Right atrium auricular region (tissue), 2 donors: Measurements from ENCODE around the gene INSRR. TPM values are rescaled to one million over a fixed set of nuclear protein-coding genes. Genes with fewer than 3 reads are reported as not detected.

Experiments used
- DNase-seq: peaks from one replicate; pipeline ENCODE4 v3.0.0-alpha.2; 2019; ENCODE audit warnings: low spot score
- H3K27ac ChIP-seq, 2 donors: fragments of 200-600 bp; sonication (generic); 1 replicate in 1 of 2; 2 replicates in 1 of 2; pipeline ENCODE4 v1.5.1; 2016 to 2019
- H3K27me3 ChIP-seq, 2 donors: fragments of 200-600 bp; sonication (generic); one replicate each; pipeline versions ENCODE4 v1.5.1 to v1.6.0; 2017 to 2019
- H3K36me3 ChIP-seq: fragments of 200-600 bp; sonication (generic); one replicate; pipeline ENCODE4 v1.5.1; 2016
- H3K4me1 ChIP-seq, 2 donors: fragments of 200-600 bp; sonication (generic); one replicate each; pipeline versions ENCODE4 v1.5.1 to v1.6.0; 2017 to 2019
- H3K4me3 ChIP-seq, 2 donors: fragments of 200-600 bp; sonication (generic); 1 replicate in 1 of 2; 2 replicates in 1 of 2; pipeline ENCODE4 v1.5.1; 2017 to 2019; ENCODE audit warnings: mild to moderate bottlenecking in 1 of 2, moderate library complexity in 1 of 2
- H3K9me3 ChIP-seq, 2 donors: fragments of 200-600 bp; sonication (generic); one replicate each; pipeline ENCODE4 v1.5.1; 2019
- total RNA-seq, 2 donors: library from RNA; depleted of rRNA; stranded (reverse); fragments of >200 nt; gene quantifications; one replicate each; pipeline ENCODE4 v1.1.0, GENCODE V29; 2016
- TF ChIP-seq, protein P1 (sequence below), 2 donors: fragments of 200-600 bp; sonication (generic); IDR thresholded peaks; one replicate each; pipeline ENCODE4 v1.5.1; 2019; ENCODE audit warnings: antibody characterized with exemption in 2 of 2

INSRR gene
- total RNA-seq, 2 donors from 2014 or later = not detected

- no peak for DNase-seq
- Histone ChIP-seq H3K4me3 (no peak overlapping the region), H3K27me3 (no peaks in the 10 kb centered on the region), H3K36me3 (no peaks in the 10 kb centered on the region), H3K4me1 (peaks cover 0 to 23% of the 10 kb centered on the region in 2 donors), H3K9me3 (no peaks in the 10 kb centered on the region), H3K27ac (no peak overlapping the region)
- TF ChIP-seq, protein P1, sequence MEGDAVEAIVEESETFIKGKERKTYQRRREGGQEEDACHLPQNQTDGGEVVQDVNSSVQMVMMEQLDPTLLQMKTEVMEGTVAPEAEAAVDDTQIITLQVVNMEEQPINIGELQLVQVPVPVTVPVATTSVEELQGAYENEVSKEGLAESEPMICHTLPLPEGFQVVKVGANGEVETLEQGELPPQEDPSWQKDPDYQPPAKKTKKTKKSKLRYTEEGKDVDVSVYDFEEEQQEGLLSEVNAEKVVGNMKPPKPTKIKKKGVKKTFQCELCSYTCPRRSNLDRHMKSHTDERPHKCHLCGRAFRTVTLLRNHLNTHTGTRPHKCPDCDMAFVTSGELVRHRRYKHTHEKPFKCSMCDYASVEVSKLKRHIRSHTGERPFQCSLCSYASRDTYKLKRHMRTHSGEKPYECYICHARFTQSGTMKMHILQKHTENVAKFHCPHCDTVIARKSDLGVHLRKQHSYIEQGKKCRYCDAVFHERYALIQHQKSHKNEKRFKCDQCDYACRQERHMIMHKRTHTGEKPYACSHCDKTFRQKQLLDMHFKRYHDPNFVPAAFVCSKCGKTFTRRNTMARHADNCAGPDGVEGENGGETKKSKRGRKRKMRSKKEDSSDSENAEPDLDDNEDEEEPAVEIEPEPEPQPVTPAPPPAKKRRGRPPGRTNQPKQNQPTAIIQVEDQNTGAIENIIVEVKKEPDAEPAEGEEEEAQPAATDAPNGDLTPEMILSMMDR (IDR thresholded peaks at IDR 0.05) = no peak
Measured at GRCh38 chr1:156808186-156809030, 50.5 kb downstream of the INSRR start.

DNA sequence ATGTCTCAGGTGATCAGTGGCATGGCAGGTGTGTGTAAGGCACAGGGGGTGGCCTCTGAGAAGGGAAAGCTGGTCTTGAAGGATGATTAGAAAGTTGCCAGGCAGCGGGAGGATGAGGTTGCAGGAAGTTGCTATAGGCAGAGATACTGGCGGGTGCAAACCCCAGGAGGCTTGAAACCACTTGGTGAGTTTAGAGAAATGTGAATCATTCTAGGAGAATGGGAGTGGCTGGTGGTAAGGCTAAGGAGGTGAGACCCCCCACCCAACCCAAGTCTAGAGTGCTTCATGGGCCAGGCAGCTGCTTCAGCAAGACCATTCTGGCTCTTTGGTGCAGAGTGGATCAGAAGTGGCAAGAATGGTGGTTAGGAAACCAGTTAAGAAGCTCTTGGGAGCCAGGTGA lies 51.3 kb downstream of the INSRR start:
- peaks cover 0 to 21% of the 10 kb centered on the region in 2 donors for H3K4me1 ChIP-seq
- DNase-seq = no peak
- H3K36me3 ChIP-seq = no peaks in the 10 kb centered on the region
- H3K27me3 ChIP-seq = no peaks in the 10 kb centered on the region
- H3K4me3 ChIP-seq = no peak overlapping the region
- H3K9me3 ChIP-seq = no peaks in the 10 kb centered on the region
- TF ChIP-seq, protein P1 (IDR thresholded peaks at IDR 0.05) = no peak
- no peak overlapping the region for H3K27ac ChIP-seq

DNA sequence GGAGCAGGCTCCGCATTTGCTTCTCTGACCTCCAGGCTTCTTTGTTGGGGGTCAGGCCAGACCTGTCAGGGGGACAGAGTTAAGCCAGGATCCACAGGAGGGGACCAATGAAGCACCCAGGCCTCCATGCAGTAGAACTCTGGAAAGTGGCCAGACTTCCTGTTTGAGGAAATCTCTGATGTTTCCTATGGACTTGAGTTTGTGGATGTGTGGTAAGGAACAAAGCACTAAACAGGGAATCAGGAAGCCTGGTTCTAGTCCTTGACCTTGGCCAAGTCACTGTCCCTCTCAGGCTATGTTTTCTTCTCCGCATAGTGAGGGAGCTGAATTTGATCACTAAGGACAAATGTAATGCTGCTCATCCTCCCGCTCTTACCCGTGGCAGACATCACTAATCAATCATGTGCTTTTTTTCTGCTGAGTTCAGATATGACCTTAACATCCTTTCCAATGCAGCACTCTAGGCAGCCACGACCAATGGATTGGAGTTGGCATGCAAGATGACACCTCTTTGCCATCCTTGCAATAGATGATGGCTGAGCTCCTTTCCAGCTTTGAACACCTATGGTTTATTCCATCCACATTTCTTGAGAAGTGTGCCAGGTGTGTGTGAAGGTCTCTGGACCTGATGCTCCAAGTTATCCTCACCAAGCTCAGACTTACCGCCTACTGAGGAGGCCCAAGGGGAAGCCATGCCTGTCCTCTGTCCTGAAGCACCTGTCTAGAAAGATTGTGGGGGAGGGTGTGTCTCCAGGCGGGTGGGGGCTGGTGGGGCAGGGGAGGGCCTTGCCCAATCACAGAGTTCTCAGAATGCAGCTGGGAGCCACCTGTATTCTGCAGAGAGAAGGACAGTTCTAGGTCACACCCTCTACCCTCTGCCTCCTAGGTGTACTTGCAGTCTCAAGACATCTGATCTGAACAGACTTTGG lies 52.1 kb downstream of the INSRR start:
- DNase-seq = no peak
- TF ChIP-seq, protein P1 (IDR thresholded peaks at IDR 0.05) = no peak
- H3K4me3 ChIP-seq = no peak overlapping the region

DNA sequence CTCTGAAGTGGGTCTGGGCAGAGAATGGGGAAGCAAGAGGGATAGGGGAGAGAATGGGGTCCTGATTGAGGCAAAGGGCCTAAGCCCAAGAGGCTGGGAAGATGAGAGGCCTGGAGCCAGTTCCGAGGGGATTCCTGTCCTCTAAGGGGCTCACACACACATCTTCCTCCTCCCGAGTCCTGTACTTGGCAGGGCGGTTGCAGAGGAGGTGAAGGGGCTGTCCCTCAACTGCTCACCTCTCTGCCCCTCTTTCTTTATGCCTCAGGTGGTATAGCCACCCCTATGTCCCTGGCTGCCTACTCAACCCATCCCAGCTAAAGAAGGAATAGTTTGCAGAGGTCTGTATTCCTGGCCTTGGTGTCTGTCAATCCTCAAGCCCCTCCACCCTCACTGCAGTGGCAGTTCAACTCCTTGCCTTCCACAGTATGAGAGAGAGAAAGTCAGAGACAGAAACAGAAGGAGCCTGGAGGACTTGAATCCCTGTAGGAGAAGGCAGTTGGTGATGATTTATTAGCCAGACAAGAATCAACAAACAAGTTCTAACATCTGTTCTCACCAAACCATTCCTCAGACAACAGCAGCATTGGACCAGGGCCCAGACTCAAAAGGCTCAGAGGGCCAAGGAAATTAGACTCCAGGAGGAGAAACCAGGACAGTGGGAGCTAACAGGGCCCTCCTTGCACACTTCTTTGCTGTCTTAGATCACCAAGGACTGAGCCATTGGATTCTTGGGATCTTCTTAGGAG lies 53.0 kb downstream of the INSRR start:
- DNase-seq = no peak
- peak overlapping the region in 1 of 2 donors; percentile 27 for H3K27ac ChIP-seq

More for the DNA sequence above, 52.1 kb downstream of the INSRR start:
- H3K27ac ChIP-seq = no peak overlapping the region
- H3K36me3 ChIP-seq = no peaks in the 10 kb centered on the region
- peaks cover 0 to 26% of the 10 kb centered on the region in 2 donors for H3K4me1 ChIP-seq
- H3K27me3 ChIP-seq = no peaks in the 10 kb centered on the region
- no peaks in the 10 kb centered on the region for H3K9me3 ChIP-seq

More for the DNA sequence above, 53.0 kb downstream of the INSRR start:
- peaks cover 4% of the 10 kb centered on the region for H3K36me3 ChIP-seq
- no peaks in the 10 kb centered on the region for H3K27me3 ChIP-seq
- no peak overlapping the region for H3K4me3 ChIP-seq
- TF ChIP-seq, protein P1 (IDR thresholded peaks at IDR 0.05) = no peak
- peaks cover 0 to 35% of the 10 kb centered on the region in 2 donors for H3K4me1 ChIP-seq
- no peaks in the 10 kb centered on the region for H3K9me3 ChIP-seq
